ENCODE data around the gene ANKRD27. TPM values are rescaled to one million over a fixed set of nuclear protein-coding genes. Genes with fewer than 3 reads are reported as not detected.
"Not testable (repeated sequence)": the region's sequence is repeated elsewhere in the genome, so short reads cannot be mapped to it uniquely, and the experiment has no call there.

ANKRD27 gene
- total RNA-seq, 4 donors from 2014 or later: 1.8 to 36.2 (median 22.7) TPM

DNA sequence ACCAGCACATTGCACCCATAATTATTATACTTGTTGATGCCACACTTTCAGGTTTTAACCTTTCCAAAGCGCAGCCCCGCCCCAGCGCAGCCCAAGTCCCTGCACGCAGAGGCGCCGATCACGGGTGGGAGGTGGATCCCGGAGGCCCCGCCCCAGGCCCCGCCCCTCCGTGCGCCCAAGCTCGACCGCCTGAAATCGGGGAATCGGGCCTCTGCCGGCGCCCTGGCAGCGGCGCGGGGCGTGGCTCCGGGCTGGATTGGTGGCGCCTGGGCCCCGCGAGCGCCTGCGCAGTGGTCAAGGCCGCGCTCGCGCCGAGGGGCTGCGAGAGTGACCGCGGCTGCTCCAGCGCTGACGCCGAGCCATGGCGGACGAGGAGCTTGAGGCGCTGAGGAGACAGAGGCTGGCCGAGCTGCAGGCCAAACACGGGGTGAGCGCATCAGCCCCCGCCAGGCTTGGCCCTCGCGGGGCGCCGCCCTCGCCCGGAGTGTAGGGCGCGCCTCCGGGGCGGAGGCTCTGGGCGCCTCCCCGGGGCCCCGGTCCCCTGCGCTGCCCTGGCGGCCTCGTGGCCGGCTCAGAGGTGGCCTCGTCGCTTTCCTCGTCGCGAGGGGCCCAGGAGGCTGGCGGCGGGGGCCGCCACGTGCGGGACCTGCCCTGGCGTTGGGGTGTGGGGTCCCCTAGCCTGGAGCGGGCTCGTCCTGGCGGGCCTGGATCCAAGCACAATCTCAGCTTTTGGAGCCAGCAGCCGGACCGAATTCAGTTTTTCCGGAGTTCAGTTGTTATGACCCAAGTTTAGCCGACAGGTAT is 93.9 kb downstream of the ANKRD27 start, which contains the start of gene PDCD5:
PDCD5 (plus strand) TSS at position 290 of the 804 bp plus-strand sequence; CDS start at position 362, 72 bp downstream.
- no peaks in the 10 kb centered on the region for H3K36me3 ChIP-seq
- H3K27ac ChIP-seq: peak within 1 kb of the TSS; percentile 70 to 85
- intact Hi-C loops (cut with DNase I; ENCODE audit: low total_unique reads): no loop called here
- peak; percentile 94 to 97 for DNase-seq
- no peaks in the 10 kb centered on the region for H3K9me3 ChIP-seq
- no peaks in the 10 kb centered on the region for H3K27me3 ChIP-seq
- peak; percentile 81 to 89 for TF ChIP-seq POLR2A (IDR thresholded peaks at IDR 0.05)
- TF ChIP-seq, protein P1, sequence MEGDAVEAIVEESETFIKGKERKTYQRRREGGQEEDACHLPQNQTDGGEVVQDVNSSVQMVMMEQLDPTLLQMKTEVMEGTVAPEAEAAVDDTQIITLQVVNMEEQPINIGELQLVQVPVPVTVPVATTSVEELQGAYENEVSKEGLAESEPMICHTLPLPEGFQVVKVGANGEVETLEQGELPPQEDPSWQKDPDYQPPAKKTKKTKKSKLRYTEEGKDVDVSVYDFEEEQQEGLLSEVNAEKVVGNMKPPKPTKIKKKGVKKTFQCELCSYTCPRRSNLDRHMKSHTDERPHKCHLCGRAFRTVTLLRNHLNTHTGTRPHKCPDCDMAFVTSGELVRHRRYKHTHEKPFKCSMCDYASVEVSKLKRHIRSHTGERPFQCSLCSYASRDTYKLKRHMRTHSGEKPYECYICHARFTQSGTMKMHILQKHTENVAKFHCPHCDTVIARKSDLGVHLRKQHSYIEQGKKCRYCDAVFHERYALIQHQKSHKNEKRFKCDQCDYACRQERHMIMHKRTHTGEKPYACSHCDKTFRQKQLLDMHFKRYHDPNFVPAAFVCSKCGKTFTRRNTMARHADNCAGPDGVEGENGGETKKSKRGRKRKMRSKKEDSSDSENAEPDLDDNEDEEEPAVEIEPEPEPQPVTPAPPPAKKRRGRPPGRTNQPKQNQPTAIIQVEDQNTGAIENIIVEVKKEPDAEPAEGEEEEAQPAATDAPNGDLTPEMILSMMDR (IDR thresholded peaks at IDR 0.05): no peak
- peak within 1 kb of the TSS; percentile 62 to 87 for H3K4me3 ChIP-seq
- peaks cover 0 to 9% of the 10 kb centered on the region in 2 donors for H3K4me1 ChIP-seq

- DNase-seq: no peak
- H3K4me3 ChIP-seq: peak overlapping the region; percentile 62 to 87
- H3K4me1 ChIP-seq: peaks cover 0 to 9% of the 10 kb centered on the region in 2 donors
- H3K9me3 ChIP-seq: no peaks in the 10 kb centered on the region
- intact Hi-C loops (cut with DNase I; ENCODE audit: low total_unique reads): no loop called here
- no peak for TF ChIP-seq POLR2A (IDR thresholded peaks at IDR 0.05)
- TF ChIP-seq, protein P1 (IDR thresholded peaks at IDR 0.05): no peak
- peak overlapping the region; percentile 56 to 70 for H3K27ac ChIP-seq
- no peaks in the 10 kb centered on the region for H3K36me3 ChIP-seq
- no peaks in the 10 kb centered on the region for H3K27me3 ChIP-seq
Measured at GRCh38 chr19:32580353-32580900, 94.6 kb downstream of the ANKRD27 start.

DNA sequence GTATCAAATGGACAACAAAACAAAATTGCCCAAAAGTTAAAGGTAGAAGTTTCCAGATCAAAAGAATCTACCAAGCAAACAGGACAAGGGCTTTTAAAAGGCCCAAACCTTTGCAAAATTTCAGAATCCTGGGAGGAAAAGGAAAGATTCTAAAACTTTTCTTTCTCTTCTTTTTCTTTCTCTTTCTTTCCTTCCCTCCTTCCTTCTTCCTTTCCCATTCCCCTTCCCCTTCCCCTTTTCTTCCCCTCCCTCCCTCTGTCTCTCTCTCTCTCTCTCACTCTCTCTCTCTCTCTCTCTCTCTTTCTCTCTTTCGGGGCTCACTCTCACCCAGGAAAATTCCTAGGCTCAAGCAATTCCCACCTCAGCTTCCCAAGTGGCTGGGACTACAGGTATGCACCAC is 98.2 kb downstream of the ANKRD27 start:
- H3K9me3 ChIP-seq: no peaks in the 10 kb centered on the region
- no peaks in the 10 kb centered on the region for H3K27me3 ChIP-seq
- intact Hi-C loops (cut with DNase I; ENCODE audit: low total_unique reads): no loop called here
- H3K4me3 ChIP-seq: no peak overlapping the region
- TF ChIP-seq, protein P1 (IDR thresholded peaks at IDR 0.05): no peak
- TF ChIP-seq POLR2A (IDR thresholded peaks at IDR 0.05): no peak
- H3K36me3 ChIP-seq: no peaks in the 10 kb centered on the region
- H3K27ac ChIP-seq: no peak overlapping the region
- DNase-seq: no peak
- no peaks in the 10 kb centered on the region for H3K4me1 ChIP-seq

DNA sequence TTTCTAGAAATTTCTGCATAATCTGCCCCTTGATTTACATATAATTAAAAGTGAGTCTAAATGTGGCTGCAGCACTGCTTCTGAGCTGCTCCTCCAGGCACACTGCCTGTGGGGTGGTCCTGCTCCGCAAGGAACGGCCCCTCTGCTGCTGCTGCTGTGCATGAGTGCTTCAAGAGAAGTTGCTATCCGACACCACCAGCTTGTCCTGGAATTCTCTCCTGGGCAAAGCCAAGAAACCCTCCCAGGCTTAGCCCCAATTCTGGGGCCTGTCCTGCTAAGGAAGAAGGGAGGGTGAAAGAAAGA is 101.5 kb downstream of the ANKRD27 start:
- no peak for DNase-seq
- Histone ChIP-seq H3K4me1 (no peaks in the 10 kb centered on the region), H3K9me3 (no peaks in the 10 kb centered on the region), H3K4me3 (no peak overlapping the region), H3K36me3 (no peaks in the 10 kb centered on the region), H3K27ac (no peak overlapping the region), H3K27me3 (no peaks in the 10 kb centered on the region)
- no peak for TF ChIP-seq POLR2A (IDR thresholded peaks at IDR 0.05)
- TF ChIP-seq, protein P1 (IDR thresholded peaks at IDR 0.05): no peak
- intact Hi-C loops (cut with DNase I; ENCODE audit: low total_unique reads): no loop called here

DNA sequence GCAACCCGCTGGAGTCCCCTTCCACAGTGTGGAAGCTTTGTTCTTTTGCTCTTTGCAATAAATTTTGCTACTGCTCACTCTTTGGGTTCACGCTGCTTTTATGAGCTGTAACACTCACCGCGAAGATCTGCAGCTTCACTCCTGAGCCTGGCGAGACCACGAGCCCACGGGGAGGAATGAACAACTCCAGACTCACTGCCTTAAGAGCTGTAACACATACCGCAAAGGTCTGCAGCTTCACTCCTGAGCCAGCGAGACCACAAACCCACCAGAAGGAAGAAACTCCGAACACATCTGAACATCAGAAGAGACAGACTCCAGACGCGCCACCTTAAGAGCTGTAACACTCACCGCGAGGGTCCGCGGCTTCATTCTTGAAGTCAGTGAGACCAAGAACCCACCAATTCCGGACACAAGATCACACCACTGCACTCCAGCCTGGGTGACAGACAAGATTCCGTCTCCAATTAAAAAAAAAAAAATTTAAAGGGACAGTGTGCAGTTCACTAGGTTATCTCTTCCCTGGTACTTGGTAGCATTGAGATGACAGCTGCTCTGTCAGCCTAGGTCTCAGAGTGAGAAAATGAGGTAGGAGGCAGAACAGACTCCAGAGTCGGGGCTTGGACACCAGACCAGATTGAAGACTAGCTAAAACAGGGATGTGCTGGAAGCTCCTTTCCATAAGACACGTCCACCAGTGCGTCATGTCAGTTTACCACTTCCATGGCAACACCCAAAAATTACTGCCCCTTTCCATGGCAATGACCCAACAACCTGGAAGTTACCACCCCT is 102.1 kb downstream of the ANKRD27 start:
- DNase-seq; H3K27me3 ChIP-seq; H3K27ac ChIP-seq; intact Hi-C loops (cut with DNase I; ENCODE audit: low total_unique reads); H3K36me3 ChIP-seq; H3K4me3 ChIP-seq; H3K9me3 ChIP-seq; H3K4me1 ChIP-seq: not testable (repeated sequence)

- H3K36me3 ChIP-seq; intact Hi-C loops (cut with DNase I; ENCODE audit: low total_unique reads); DNase-seq; H3K4me1 ChIP-seq; H3K4me3 ChIP-seq; H3K9me3 ChIP-seq; H3K27me3 ChIP-seq; H3K27ac ChIP-seq: not testable (repeated sequence)
Measured at GRCh38 chr19:32571471-32572075, 103.4 kb downstream of the ANKRD27 start.
